Common myeloid progenitor, CD34-positive (primary cell): ENCODE measurements around the gene CDC20B.

Source experiments
- CTCF ChIA-PET: fragments of 350-600 bp; sonication (Branson Sonifier 250); formaldehyde crosslinking; loops from one replicate; lab custom pipeline; 2021; ENCODE audit warnings: antibody characterized with exemption; lab: Charles Lee
- POLR2A ChIA-PET: fragments of 350-600 bp; sonication (Branson Sonifier 250); formaldehyde crosslinking; loops from one replicate; lab custom pipeline; 2021; ENCODE audit warnings: antibody characterized with exemption; lab: Charles Lee
- DNase-seq, 3 donors: peaks; one replicate each; pipeline versions ENCODE4 v3.0.0 to v3.0.0-alpha.2; 2013
- H3K27ac ChIP-seq, 2 experiments: 1 replicate in 1 of 2; 2 replicates in 1 of 2; pipeline ENCODE4 v1.7.0; 2013; ENCODE audit warnings: inconsistent platforms in 2 of 2, low read length in 2 of 2, mild to moderate bottlenecking in 2 of 2, low read depth in 1 of 2, moderate library complexity in 1 of 2; ENCODE audit not compliant: severe bottlenecking in 2 of 2, insufficient read depth in 1 of 2, poor library complexity in 1 of 2
- H3K27me3 ChIP-seq, 5 experiments: replicated peaks in 2 of 5; 1 replicate in 3 of 5; 2 replicates in 2 of 5; pipeline versions ENCODE4 v1.6.1 to v1.7.0; 2013; ENCODE audit warnings: low read length in 4 of 5, mild to moderate bottlenecking in 2 of 5, moderate library complexity in 2 of 5, inconsistent platforms in 1 of 5; ENCODE audit not compliant: insufficient read depth in 5 of 5, control insufficient read depth in 4 of 5
- H3K36me3 ChIP-seq, 4 experiments: 1 replicate in 2 of 4; 2 replicates in 2 of 4; pipeline versions ENCODE4 v1.6.1 to v1.7.0; 2013; ENCODE audit warnings: low read length in 3 of 4, control low read depth in 1 of 4, mild to moderate bottlenecking in 1 of 4; ENCODE audit not compliant: control insufficient read depth in 4 of 4, insufficient read depth in 4 of 4
- H3K4me1 ChIP-seq, 4 experiments: 1 replicate in 3 of 4; 2 replicates in 1 of 4; pipeline versions ENCODE4 v1.6.1 to v1.7.1; 2013; ENCODE audit warnings: low read length in 3 of 4, mild to moderate bottlenecking in 3 of 4, control low read depth in 1 of 4, inconsistent platforms in 1 of 4, moderate library complexity in 1 of 4; ENCODE audit not compliant: control insufficient read depth in 4 of 4, insufficient read depth in 4 of 4; ENCODE audit errors: control extremely low read depth in 1 of 4
- H3K4me3 ChIP-seq, 7 experiments: 1 replicate in 4 of 7; 2 replicates in 3 of 7; pipeline versions ENCODE4 v1.5.1 to v1.7.0; 2013; ENCODE audit warnings: mild to moderate bottlenecking in 7 of 7, low read length in 6 of 7, moderate library complexity in 6 of 7, inconsistent platforms in 2 of 7, low read depth in 2 of 7, control low read depth in 1 of 7; ENCODE audit not compliant: insufficient read depth in 4 of 7, control insufficient read depth in 1 of 7; ENCODE audit errors: extremely low read depth in 1 of 7
- H3K9me3 ChIP-seq, 5 experiments: 1 replicate in 4 of 5; 2 replicates in 1 of 5; pipeline versions ENCODE4 v1.6.1 to v1.7.1; 2013; ENCODE audit warnings: low read length in 4 of 5, mild to moderate bottlenecking in 2 of 5, inconsistent platforms in 1 of 5, low read depth in 1 of 5, moderate library complexity in 1 of 5; ENCODE audit not compliant: control insufficient read depth in 4 of 5, insufficient read depth in 2 of 5; ENCODE audit errors: control extremely low read depth in 1 of 5
- WGBS: methylation state at CpG from one replicate; pipeline ENCODE4 v1.1.5; 2013; ENCODE audit not compliant: insufficient coverage; 5-methylcytosine and 5-hydroxymethylcytosine counted together

CDC20B gene

DNA sequence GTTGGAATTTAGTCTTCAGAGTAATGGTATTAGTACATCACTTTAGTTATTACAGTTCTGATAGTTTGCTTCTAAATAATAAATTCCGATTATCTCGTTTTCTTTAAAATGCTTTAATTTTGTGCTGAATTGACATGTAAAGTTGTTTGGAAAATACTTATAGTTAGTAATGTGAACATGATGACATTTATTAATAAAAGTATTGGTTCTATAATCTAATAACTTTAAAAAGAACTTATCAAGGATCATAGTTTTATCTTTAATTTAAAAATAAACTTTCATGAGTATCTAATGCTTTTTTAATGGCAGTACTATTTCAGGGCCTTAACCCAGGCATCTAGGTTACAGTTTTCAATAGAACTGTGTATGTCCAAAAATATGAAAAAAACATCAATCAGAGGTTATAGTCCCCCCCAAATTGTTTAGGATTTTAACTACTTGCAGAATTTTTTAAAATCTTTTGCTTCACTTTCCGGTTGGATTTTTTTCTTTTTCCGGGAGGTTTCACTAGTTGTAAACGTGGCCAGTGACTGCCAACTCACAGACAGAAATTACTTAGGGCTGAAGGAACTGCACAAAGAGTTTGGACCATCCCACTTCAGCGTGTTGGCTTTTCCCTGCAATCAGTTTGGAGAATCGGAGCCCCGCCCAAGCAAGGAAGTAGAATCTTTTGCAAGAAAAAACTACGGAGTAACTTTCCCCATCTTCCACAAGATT, 12.3 kb downstream of the CDC20B start:
- Histone ChIP-seq H3K36me3 (no peaks in the 10 kb centered on the region), H3K4me1 (peaks cover 0 to 5% (median 1%) of the 10 kb centered on the region in 4 experiments), H3K27ac (no peak overlapping the region), H3K27me3 (peaks cover 0 to 16% (median 6%) of the 10 kb centered on the region in 5 experiments), H3K9me3 (no peaks in the 10 kb centered on the region), H3K4me3 (peak overlapping the region in 1 of 7 experiments; percentile 49)
- POLR2A ChIA-PET, result no interaction called here
- no peak for DNase-seq
- WGBS, result 10% methylated on average over 3 of the region's 9 CpGs
- CTCF ChIA-PET, result interaction anchor here (0.8 to 2.7 kb wide), 16 partner anchors 9 to 717 kb away, joined by 3 to 21 read pairs (median 4); partner anchors contain the start of gene SNX18

DNA sequence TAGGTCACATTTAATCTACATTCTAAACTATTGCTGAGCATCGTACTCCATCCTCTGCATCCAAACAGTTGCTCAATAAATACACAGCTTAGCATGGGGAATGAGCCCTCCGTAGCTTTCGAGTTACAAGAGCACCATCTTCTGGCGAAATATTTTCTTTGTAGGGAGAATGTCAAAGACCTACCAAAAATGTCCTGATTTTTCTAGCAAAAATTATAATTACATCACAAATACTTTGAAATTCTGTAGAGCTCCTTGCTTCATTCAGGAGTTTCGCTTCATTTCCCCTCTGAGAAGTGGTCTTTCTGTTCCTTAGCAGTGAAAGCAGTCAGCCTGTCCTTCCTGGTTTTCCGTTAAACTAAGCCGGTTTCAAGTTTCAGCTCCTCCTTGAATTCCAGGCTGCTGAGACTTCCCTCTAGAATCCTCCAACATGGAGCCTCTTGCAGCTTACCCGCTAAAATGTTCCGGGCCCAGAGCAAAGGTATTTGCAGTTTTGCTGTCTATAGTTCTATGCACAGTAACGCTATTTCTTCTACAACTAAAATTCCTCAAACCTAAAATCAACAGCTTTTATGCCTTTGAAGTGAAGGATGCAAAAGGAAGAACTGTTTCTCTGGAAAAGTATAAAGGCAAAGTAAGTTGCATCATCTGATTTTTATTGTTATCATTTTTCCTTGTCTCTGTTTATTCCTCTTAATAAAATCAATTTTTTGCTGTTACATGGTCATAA, 13.0 kb downstream of the CDC20B start, which contains the start of gene GPX8:
Gene GPX8 (plus strand): TSS at position 409 of the 730 bp plus-strand sequence. CDS start 22 bp downstream, at position 431.
- WGBS, result 11% methylated on average over 8 of the region's 10 CpGs
- POLR2A ChIA-PET, result no interaction called here
- DNase-seq, result peak; percentile 44 to 71 (median 64)

DNA sequence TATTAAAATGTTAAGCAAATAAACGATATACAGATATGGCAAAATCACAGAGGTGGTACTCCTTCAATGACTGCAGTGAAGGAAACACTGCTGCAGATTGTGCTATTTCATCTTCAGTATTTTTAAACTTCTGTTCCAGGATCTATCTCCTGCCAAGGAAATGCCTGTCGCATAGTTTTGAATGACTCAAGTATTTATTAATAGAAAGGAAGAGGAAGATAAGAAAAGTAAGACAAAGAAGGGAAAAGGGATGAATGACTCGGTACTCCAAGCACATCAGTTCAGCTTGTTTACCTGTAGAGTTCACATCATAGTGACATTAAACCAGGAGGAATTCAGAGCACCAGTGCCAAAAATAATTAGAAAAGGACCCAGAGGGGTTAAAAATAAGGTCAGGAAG, 18.1 kb downstream of the CDC20B start:
- DNase-seq, result no peak
- ChIA-PET POLR2A (no interaction called here), CTCF (interaction anchor here (1.5 kb wide), 1 partner anchor 637 kb away, joined by 5 read pairs; the partner anchor contains the start of gene SNX18)
- no peaks in the 10 kb centered on the region for H3K36me3 ChIP-seq
- WGBS, result 28% methylated on average over 3 of the region's 3 CpGs
- peaks cover 0 to 2% (median under 1%) of the 10 kb centered on the region in 4 experiments for H3K4me1 ChIP-seq
- H3K27ac ChIP-seq, result no peak overlapping the region
- H3K27me3 ChIP-seq, result peaks cover 0 to 6% (median 4%) of the 10 kb centered on the region in 5 experiments
- H3K4me3 ChIP-seq, result no peak overlapping the region
- no peaks in the 10 kb centered on the region for H3K9me3 ChIP-seq

More for the DNA sequence above, 13.0 kb downstream of the CDC20B start, which contains the start of gene GPX8:
- Histone ChIP-seq H3K27me3 (peaks cover 0 to 17% (median 8%) of the 10 kb centered on the region in 5 experiments), H3K27ac (no peak within 1 kb of the TSS), H3K36me3 (no peaks in the 10 kb centered on the region), H3K9me3 (no peaks in the 10 kb centered on the region), H3K4me3 (peak within 1 kb of the TSS in 1 of 7 experiments; percentile 49), H3K4me1 (peaks cover 0 to 5% (median 1%) of the 10 kb centered on the region in 4 experiments)
- CTCF ChIA-PET, result interaction anchor here (0.6 to 2.7 kb wide), 22 partner anchors 9 to 717 kb away, joined by 3 to 21 read pairs (median 3); no protein-coding TSS in a partner anchor

DNA sequence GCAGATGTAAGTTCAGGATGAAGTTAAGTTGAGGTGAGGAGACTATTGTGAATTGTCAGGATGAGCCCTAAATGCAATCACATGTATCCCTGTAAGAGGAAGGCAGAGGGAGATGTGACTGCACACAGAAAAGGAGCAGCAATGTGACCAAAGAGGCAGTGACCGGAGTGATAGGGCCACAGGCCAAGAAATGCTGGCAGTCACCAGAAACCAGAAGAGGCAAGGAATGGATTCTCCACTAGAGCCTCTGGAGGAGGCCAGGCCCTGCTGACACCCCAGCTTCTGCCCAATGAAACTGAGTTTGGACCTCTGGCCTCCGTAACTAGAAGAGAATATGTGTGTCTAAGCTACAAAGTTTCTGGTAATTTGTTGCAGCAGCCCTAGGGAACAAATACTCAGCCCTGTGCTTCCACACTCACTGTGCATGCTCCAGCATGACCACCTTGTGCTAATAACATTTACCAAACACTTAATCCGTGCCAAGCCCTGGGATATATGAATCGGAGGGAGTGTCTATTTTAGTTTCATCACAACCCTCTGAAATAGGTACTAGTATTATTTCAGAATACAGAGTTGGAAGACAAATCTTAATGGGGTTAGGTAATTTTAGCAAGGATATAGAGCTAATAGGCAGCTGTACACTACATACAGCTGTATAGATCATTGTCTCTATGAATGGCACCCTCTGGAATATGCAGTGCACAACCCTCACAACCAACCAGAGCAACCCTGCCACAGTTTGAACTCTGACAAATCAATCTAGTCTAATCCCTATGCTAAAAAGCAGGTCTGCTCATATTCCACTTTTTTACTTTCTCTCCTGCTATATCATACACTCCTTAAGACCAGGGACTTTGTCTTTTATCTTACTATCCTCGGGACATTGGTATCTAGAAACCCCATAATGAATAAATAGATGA, 20.8 kb downstream of the CDC20B start:
- no peak for DNase-seq
- H3K4me3 ChIP-seq, result no peak overlapping the region
- no peaks in the 10 kb centered on the region for H3K4me1 ChIP-seq
- H3K27ac ChIP-seq, result no peak overlapping the region
- peaks cover 0 to 6% (median 4%) of the 10 kb centered on the region in 5 experiments for H3K27me3 ChIP-seq
- H3K36me3 ChIP-seq, result no peaks in the 10 kb centered on the region
- CTCF ChIA-PET, result interaction anchor here (0.7 to 4.0 kb wide), 6 partner anchors 9 to 268 kb away, joined by 3 to 21 read pairs (median 4); no protein-coding TSS in a partner anchor
- POLR2A ChIA-PET, result no interaction called here
- 95% methylated on average over 2 of the region's 5 CpGs for WGBS
- no peaks in the 10 kb centered on the region for H3K9me3 ChIP-seq

DNA sequence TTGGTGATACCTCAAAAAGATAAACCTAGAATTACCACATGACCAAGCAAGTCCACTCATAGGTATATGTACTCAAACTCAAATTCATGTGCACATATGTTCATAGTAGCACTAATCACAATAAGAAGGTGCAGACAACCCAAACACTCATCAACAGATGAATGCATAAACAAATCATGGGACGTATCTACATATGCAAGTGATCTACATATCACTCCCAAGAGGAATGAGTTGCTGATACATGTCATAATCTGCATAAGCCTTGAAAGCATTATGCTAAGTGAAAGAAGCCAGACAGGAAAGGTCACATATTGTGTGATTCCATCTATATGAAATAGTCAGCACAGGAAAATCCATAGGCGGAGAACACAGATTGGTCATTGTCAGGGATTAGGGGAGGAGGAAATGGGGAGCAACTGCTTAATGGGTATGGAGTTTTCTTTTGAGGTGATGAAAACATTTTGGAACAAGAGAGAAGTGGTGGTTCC, 23.6 kb downstream of the CDC20B start:
- Histone ChIP-seq H3K9me3 (no peaks in the 10 kb centered on the region), H3K27ac (no peak overlapping the region), H3K27me3 (peaks cover 0 to 4% (median 0%) of the 10 kb centered on the region in 5 experiments), H3K36me3 (no peaks in the 10 kb centered on the region), H3K4me3 (no peak overlapping the region), H3K4me1 (peaks cover 0 to 5% (median 2%) of the 10 kb centered on the region in 4 experiments)
- 50% methylated on average over 2 of the region's 2 CpGs for WGBS
- POLR2A ChIA-PET, result no interaction called here
- CTCF ChIA-PET, result interaction anchor here (3.8 kb wide), 1 partner anchor 244 kb away, joined by 20 read pairs; no protein-coding TSS in a partner anchor
- DNase-seq, result no peak

DNA sequence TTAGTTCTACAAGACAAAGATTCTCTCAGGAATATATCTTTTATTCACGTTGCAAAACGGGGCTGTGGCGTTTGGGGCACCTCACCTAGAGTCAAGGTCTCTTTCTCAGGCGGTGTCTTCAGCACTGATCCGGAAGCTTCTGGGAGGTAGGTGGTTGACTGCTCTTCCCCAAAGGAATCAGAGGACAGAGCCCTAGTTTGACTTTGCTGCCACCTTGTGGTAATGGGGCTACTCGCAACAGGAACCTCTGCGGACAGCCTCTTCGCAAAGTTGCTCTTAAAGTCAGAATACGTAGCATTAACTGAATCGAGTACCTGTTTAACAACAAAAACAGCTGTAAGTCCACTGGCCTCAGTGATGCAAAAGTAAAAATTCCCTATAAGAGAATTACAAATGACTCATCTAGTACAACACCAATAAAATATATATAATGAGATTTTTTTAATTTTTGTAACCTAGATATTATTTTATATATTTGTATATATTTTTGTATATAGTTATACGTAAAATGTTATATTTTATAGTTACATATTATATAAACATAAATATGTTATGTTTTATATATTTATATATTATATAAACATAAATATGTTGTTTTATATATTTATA, 26.3 kb downstream of the CDC20B start:
- H3K4me1 ChIP-seq, result peaks cover 0 to 5% (median 2%) of the 10 kb centered on the region in 4 experiments
- 0% methylated on average over 6 of the region's 11 CpGs for WGBS
- CTCF ChIA-PET, result interaction anchor here (0.5 to 2.8 kb wide), 22 partner anchors 10 to 704 kb away, joined by 3 to 25 read pairs (median 4); no protein-coding TSS in a partner anchor

More for the DNA sequence above, 26.3 kb downstream of the CDC20B start:
- H3K36me3 ChIP-seq, result no peaks in the 10 kb centered on the region
- POLR2A ChIA-PET, result no interaction called here
- H3K27ac ChIP-seq, result no peak overlapping the region
- H3K9me3 ChIP-seq, result no peaks in the 10 kb centered on the region
- peak; percentile 84 to 90 (median 86) for DNase-seq
- H3K27me3 ChIP-seq, result peaks cover 0 to 3% (median 0%) of the 10 kb centered on the region in 5 experiments
- no peak overlapping the region for H3K4me3 ChIP-seq
